Neuron (in vitro differentiated cells): ENCODE results near the gene LRTM2.

Source experiments
- H2AFZ ChIP-seq: one replicate; pipeline ENCODE4 v1.6.1; 2013; ENCODE audit warnings: low read depth, mild to moderate bottlenecking, inconsistent platforms, low read length, moderate library complexity
- H3K27me3 ChIP-seq: one replicate; pipeline ENCODE4 v1.6.1; 2013; ENCODE audit warnings: low read length; ENCODE audit not compliant: insufficient read depth
- H3K36me3 ChIP-seq: one replicate; pipeline ENCODE4 v1.6.1; 2013; ENCODE audit warnings: low read length; ENCODE audit not compliant: insufficient read depth
- H3K4me1 ChIP-seq: one replicate; pipeline ENCODE4 v1.6.1; 2013; ENCODE audit warnings: low read length; ENCODE audit not compliant: insufficient read depth
- H3K4me3 ChIP-seq: 2 replicates; pipeline ENCODE4 v1.5.1; 2013; ENCODE audit warnings: mild to moderate bottlenecking, low read length, moderate library complexity
- H3K9me3 ChIP-seq: one replicate; pipeline ENCODE4 v1.6.1; 2013; ENCODE audit warnings: low read length

Gene LRTM2

GRCh38 chr12:1830981-1831963 lies 10.9 kb downstream of the LRTM2 start:
- Histone ChIP-seq H2AFZ (no peak overlapping the region), H3K4me3 (no peak overlapping the region), H3K27me3 (peaks cover 69% of the 10 kb centered on the region), H3K36me3 (no peaks in the 10 kb centered on the region), H3K4me1 (no peaks in the 10 kb centered on the region), H3K9me3 (no peaks in the 10 kb centered on the region)

- H3K27me3 ChIP-seq: peaks cover 69% of the 10 kb centered on the region
- no peaks in the 10 kb centered on the region for H3K9me3 ChIP-seq
- no peak overlapping the region for H3K4me3 ChIP-seq
- H3K36me3 ChIP-seq: no peaks in the 10 kb centered on the region
- no peak overlapping the region for H2AFZ ChIP-seq
- H3K4me1 ChIP-seq: peaks cover 12% of the 10 kb centered on the region
These were observed 12.6 kb downstream of the LRTM2 start for GRCh38 chr12:1832801-1833595.

- Histone ChIP-seq H3K4me1 (peaks cover 18% of the 10 kb centered on the region), H2AFZ (no peak overlapping the region), H3K36me3 (no peaks in the 10 kb centered on the region), H3K27me3 (peaks cover 64% of the 10 kb centered on the region), H3K4me3 (no peak overlapping the region), H3K9me3 (no peaks in the 10 kb centered on the region)
These were observed 13.2 kb downstream of the LRTM2 start for GRCh38 chr12:1833596-1834028.

- H3K4me3 ChIP-seq: no peak overlapping the region
- no peaks in the 10 kb centered on the region for H3K9me3 ChIP-seq
- H3K36me3 ChIP-seq: no peaks in the 10 kb centered on the region
- H3K4me1 ChIP-seq: peaks cover 25% of the 10 kb centered on the region
- peaks cover 57% of the 10 kb centered on the region for H3K27me3 ChIP-seq
- H2AFZ ChIP-seq: no peak overlapping the region
These were observed 14.0 kb downstream of the LRTM2 start for GRCh38 chr12:1834186-1834925.

GRCh38 chr12:1835211-1836131 lies 15.1 kb downstream of the LRTM2 start:
- no peak overlapping the region for H3K4me3 ChIP-seq
- peaks cover 48% of the 10 kb centered on the region for H3K27me3 ChIP-seq

GRCh38 chr12:1836241-1836803 lies 16.0 kb downstream of the LRTM2 start:
- Histone ChIP-seq H2AFZ (no peak overlapping the region), H3K9me3 (no peaks in the 10 kb centered on the region), H3K27me3 (peaks cover 47% of the 10 kb centered on the region), H3K4me3 (no peak overlapping the region), H3K36me3 (no peaks in the 10 kb centered on the region), H3K4me1 (peaks cover 44% of the 10 kb centered on the region)

More at GRCh38 chr12:1835211-1836131, 15.1 kb downstream of the LRTM2 start:
- Histone ChIP-seq H3K36me3 (no peaks in the 10 kb centered on the region), H2AFZ (no peak overlapping the region), H3K4me1 (peaks cover 35% of the 10 kb centered on the region), H3K9me3 (no peaks in the 10 kb centered on the region)

- Histone ChIP-seq H3K4me1 (peaks cover 50% of the 10 kb centered on the region), H3K27me3 (peaks cover 41% of the 10 kb centered on the region)
These were observed 16.6 kb downstream of the LRTM2 start for GRCh38 chr12:1836854-1837421.

GRCh38 chr12:1837541-1838204 lies 17.3 kb downstream of the LRTM2 start:
- Histone ChIP-seq H3K4me3 (no peak overlapping the region), H3K27me3 (peaks cover 34% of the 10 kb centered on the region), H3K4me1 (peaks cover 51% of the 10 kb centered on the region), H3K9me3 (no peaks in the 10 kb centered on the region), H2AFZ (no peak overlapping the region), H3K36me3 (no peaks in the 10 kb centered on the region)

More at GRCh38 chr12:1836854-1837421, 16.6 kb downstream of the LRTM2 start:
- Histone ChIP-seq H3K4me3 (no peak overlapping the region), H3K9me3 (no peaks in the 10 kb centered on the region), H3K36me3 (no peaks in the 10 kb centered on the region), H2AFZ (no peak overlapping the region)

- H3K27me3 ChIP-seq: peaks cover 27% of the 10 kb centered on the region
- H3K9me3 ChIP-seq: no peaks in the 10 kb centered on the region
- H3K4me1 ChIP-seq: peaks cover 51% of the 10 kb centered on the region
- H3K4me3 ChIP-seq: no peak overlapping the region
- no peaks in the 10 kb centered on the region for H3K36me3 ChIP-seq
- no peak overlapping the region for H2AFZ ChIP-seq
These were observed 18.0 kb downstream of the LRTM2 start for GRCh38 chr12:1838205-1838993.

- no peaks in the 10 kb centered on the region for H3K36me3 ChIP-seq
- peaks cover 26% of the 10 kb centered on the region for H3K27me3 ChIP-seq
- peaks cover 51% of the 10 kb centered on the region for H3K4me1 ChIP-seq
- no peaks in the 10 kb centered on the region for H3K9me3 ChIP-seq
- H2AFZ ChIP-seq: no peak overlapping the region
- no peak overlapping the region for H3K4me3 ChIP-seq
These were observed 18.6 kb downstream of the LRTM2 start for GRCh38 chr12:1838994-1839365.
